HCT116 (cell line): Measurements from ENCODE around the gene TFPT. TPM values are rescaled to one million over a fixed set of nuclear protein-coding genes. Genes with fewer than 3 reads are reported as not detected.

ENCODE experiments used
- ATAC-seq: fragments of 200-7000 bp; cut with Tn5 transposase; 2 replicates; pipeline ENCODE4 v1.9.1; 2020; ENCODE audit warnings: mild to moderate bottlenecking, moderate library complexity
- BruUV-seq: library from RNA; stranded (reverse); fragments of 400-500 nt; replicated peaks from 2 replicates; lab custom pipeline; 2021; lab: Mats Ljungman, UMichigan
- CTCF ChIA-PET: fragments of 300-600 bp; sonication (Branson Sonifier 250); formaldehyde crosslinking; loops from one replicate; lab custom pipeline; 2021; ENCODE audit warnings: antibody characterized with exemption; lab: Charles Lee
- POLR2A ChIA-PET: fragments of 300-600, 350-600 bp; sonication (Branson Sonifier 250); formaldehyde crosslinking; loops from one replicate; lab custom pipeline; 2021; ENCODE audit warnings: antibody characterized with exemption; lab: Charles Lee
- RAD21 ChIA-PET, 2 experiments: fragments of 300-600 bp; sonication (Branson Sonifier 250); formaldehyde crosslinking; loops; one replicate each; lab custom pipeline; 2023; ENCODE audit warnings: low total read pairs in 2 of 2; ENCODE audit not compliant: uncharacterized antibody in 2 of 2, unreplicated experiment in 2 of 2, low non-redundant PET in 1 of 2; lab: Charles Lee
- DNase-seq: peaks from one replicate; pipeline ENCODE4 v3.0.0-alpha.2; 2010; ENCODE audit warnings: low read depth, low spot score
- H2AFZ ChIP-seq: fragments of 200-600 bp; shearing (Covaris generic), sonication (generic); 2 replicates; pipeline ENCODE4 v1.6.1; 2017; ENCODE audit warnings: low read depth, mixed run types, mixed read lengths, antibody characterized with exemption, low read length; ENCODE audit not compliant: poor library complexity, severe bottlenecking
- H3K27ac ChIP-seq: 2 replicates; pipeline ENCODE4 v1.5.1; 2012; ENCODE audit warnings: low read depth, low read length
- H3K27me3 ChIP-seq: fragments of 200-600 bp; sonication (generic); 2 replicates; pipeline ENCODE4 v1.6.1; 2016; ENCODE audit warnings: mixed run types, low read length, mixed read lengths; ENCODE audit not compliant: insufficient read depth
- H3K36me3 ChIP-seq, 2 experiments: fragments of 200-500 bp in 1 of 2; fragments of 200-600 bp in 1 of 2; sonication (Bioruptor generic) in 1 of 2; sonication (generic) in 1 of 2; 2 replicates each; pipeline versions ENCODE4 v1.5.1 to v1.6.1; 2014 to 2016; ENCODE audit warnings: low read length in 2 of 2, inconsistent platforms in 1 of 2, mixed read lengths in 1 of 2, mixed run types in 1 of 2; ENCODE audit not compliant: insufficient read depth in 2 of 2, control insufficient read depth in 1 of 2
- H3K4me1 ChIP-seq, 2 experiments: fragments of 200-600 bp in 1 of 2; sonication (generic) in 1 of 2; 2 replicates each; pipeline versions ENCODE4 v1.5.1 to v1.6.1; 2012 to 2017; ENCODE audit warnings: low read length in 2 of 2, inconsistent platforms in 1 of 2, mild to moderate bottlenecking in 1 of 2, mixed read lengths in 1 of 2, mixed run types in 1 of 2, moderate library complexity in 1 of 2; ENCODE audit not compliant: insufficient read depth in 2 of 2, control insufficient read depth in 1 of 2
- H3K4me2 ChIP-seq: fragments of 200-600 bp; sonication (generic); 2 replicates; pipeline ENCODE4 v1.6.1; 2017; ENCODE audit warnings: mixed run types, low read length, mixed read lengths
- H3K4me3 ChIP-seq, 2 experiments: fragments of 200-600 bp in 1 of 2; sonication (generic) in 1 of 2; replicated peaks in 1 of 2; 2 replicates each; pipeline ENCODE4 v1.5.1; 2011 to 2016; ENCODE audit warnings: low read length in 2 of 2, control low read depth in 1 of 2, low read depth in 1 of 2, mild to moderate bottlenecking in 1 of 2, mixed read lengths in 1 of 2, mixed run types in 1 of 2
- H3K79me2 ChIP-seq: fragments of 200-600 bp; sonication (generic); 2 replicates; pipeline ENCODE4 v1.6.1; 2017; ENCODE audit warnings: mild to moderate bottlenecking, mixed run types, low read length, moderate library complexity, mixed read lengths; ENCODE audit not compliant: insufficient read depth
- H3K9ac ChIP-seq: fragments of 200-600 bp; sonication (generic); 2 replicates; pipeline ENCODE4 v1.6.1; 2016; ENCODE audit warnings: low read length, mixed read lengths
- H3K9me2 ChIP-seq: fragments of 200-600 bp; sonication (generic), shearing (Covaris generic); 2 replicates; pipeline ENCODE4 v1.6.1; 2017; ENCODE audit warnings: mixed run types, mild to moderate bottlenecking, moderate library complexity; ENCODE audit not compliant: insufficient read depth
- H3K9me3 ChIP-seq, 2 experiments: fragments of 200-500 bp in 1 of 2; fragments of 200-600 bp in 1 of 2; sonication (Bioruptor generic) in 1 of 2; sonication (generic) in 1 of 2; 2 replicates each; pipeline ENCODE4 v1.6.1; 2014 to 2017; ENCODE audit warnings: low read length in 2 of 2, mixed read lengths in 2 of 2, inconsistent platforms in 1 of 2, low read depth in 1 of 2, mild to moderate bottlenecking in 1 of 2, mixed run types in 1 of 2, moderate library complexity in 1 of 2; ENCODE audit not compliant: control insufficient read depth in 1 of 2, insufficient read depth in 1 of 2
- H4K20me1 ChIP-seq: fragments of 200-600 bp; sonication (generic), shearing (Covaris generic); 2 replicates; pipeline ENCODE4 v1.6.1; 2017; ENCODE audit warnings: mixed run types, mild to moderate bottlenecking, moderate library complexity; ENCODE audit not compliant: insufficient read depth
- CEBPB ChIP-seq: IDR thresholded peaks from 2 replicates; pipeline ENCODE4 v1.6.1; 2012; ENCODE audit warnings: low read depth
- EGR1 ChIP-seq: IDR thresholded peaks from 2 replicates; pipeline ENCODE4 v1.6.1; 2012; ENCODE audit warnings: low read depth
- ELF1 ChIP-seq: IDR thresholded peaks from 2 replicates; pipeline ENCODE4 v1.6.1; 2012; ENCODE audit warnings: low read depth, borderline replicate concordance
- EZH2 ChIP-seq: fragments of 200-600 bp; sonication (generic); IDR thresholded peaks from 2 replicates; pipeline ENCODE4 v1.6.1; 2017; ENCODE audit warnings: antibody characterized with exemption, mixed run types
- EZH2phosphoT487 ChIP-seq: fragments of 200-600 bp; IDR thresholded peaks from 2 replicates; pipeline ENCODE4 v1.6.1; 2018; ENCODE audit warnings: antibody characterized with exemption, borderline replicate concordance
- FOSL1 ChIP-seq: IDR thresholded peaks from 2 replicates; pipeline ENCODE4 v1.6.1; 2012; ENCODE audit warnings: low read depth
- MAX ChIP-seq: IDR thresholded peaks from 2 replicates; pipeline ENCODE4 v1.6.1; 2012
- POLR2AphosphoS5 ChIP-seq: IDR thresholded peaks from 2 replicates; pipeline ENCODE4 v1.6.1; 2011; ENCODE audit warnings: mild to moderate bottlenecking, low read depth, low read length, moderate library complexity
- REST ChIP-seq: IDR thresholded peaks from 2 replicates; pipeline ENCODE4 v1.6.1; 2012; ENCODE audit warnings: low read depth
- SRF ChIP-seq: IDR thresholded peaks from 2 replicates; pipeline ENCODE4 v1.6.1; 2012; ENCODE audit warnings: low read depth
- ZNF274 ChIP-seq: fragments of 200-500 bp; sonication (Bioruptor generic); IDR thresholded peaks from 2 replicates; pipeline ENCODE4 v1.6.1; 2014; ENCODE audit warnings: mild to moderate bottlenecking, low read depth, low read length, inconsistent platforms
- intact Hi-C: fragments of 100-400 bp; cut with micrococcal nuclease; formaldehyde crosslinking; loops from 2 replicates; pipeline ENCODE4 v1.10.0; 2022
- total RNA-seq: library from RNA; stranded (reverse); gene quantifications from one replicate; pipeline ENCODE4 v1.2.1, GENCODE V29; 2021; ENCODE audit not compliant: unreplicated experiment

TFPT gene
- total RNA-seq, 1 experiment from 2014 or later: 7.1 TPM

- Histone ChIP-seq H3K4me3 (no peak overlapping the region), H2AFZ (no peak overlapping the region), H3K9me3 (no peaks in the 10 kb centered on the region), H3K27ac (no peak overlapping the region), H3K9ac (no peak overlapping the region), H3K4me2 (peak overlapping the region; percentile 67), H3K79me2 (peaks cover 8% of the 10 kb centered on the region), H4K20me1 (no peaks in the 10 kb centered on the region), H3K36me3 (no peaks in the 10 kb centered on the region), H3K4me1 (peaks cover 26 to 50% of the 10 kb centered on the region in 2 experiments), H3K27me3 (no peaks in the 10 kb centered on the region), H3K9me2 (no peaks in the 10 kb centered on the region)
- BruUV-seq: no TSS peak
- DNase-seq (no peak), ATAC-seq (no peak)
- intact Hi-C loops: no loop called here
- no peak for TF ChIP-seq ELF1
- TF ChIP-seq ZNF274: no peak
- no peak for TF ChIP-seq EGR1
- TF ChIP-seq SRF: no peak
- no peak for TF ChIP-seq MAX
- no peak for TF ChIP-seq EZH2phosphoT487
- no peak for TF ChIP-seq FOSL1
- no peak for TF ChIP-seq POLR2AphosphoS5
- ChIA-PET CTCF (interaction anchor here (1.1 kb wide), 1 partner anchor 10 kb away, joined by 3 read pairs; the partner anchor contains the start of gene TMC4), RAD21 (no interaction called here), POLR2A (interaction anchor here (1.0 kb wide), 1 partner anchor 27 kb away, joined by 3 read pairs; the partner anchor contains the start of gene MBOAT7)
Measured at GRCh38 chr19:54162884-54163283, 47.4 kb upstream of the TFPT start.

GRCh38 chr19:54162241-54162805 lies 46.9 kb upstream of the TFPT start:
- H3K9me3 ChIP-seq: no peaks in the 10 kb centered on the region
- DNase-seq: peak; percentile 65
- no peaks in the 10 kb centered on the region for H3K9me2 ChIP-seq
- ATAC-seq: peak; percentile 39
- peaks cover 26 to 50% of the 10 kb centered on the region in 2 experiments for H3K4me1 ChIP-seq
- POLR2A ChIA-PET: no interaction called here
- no peak overlapping the region; the same call in 1 of the 2 replicates for H3K9ac ChIP-seq
- CTCF ChIA-PET: interaction anchor here (1.1 kb wide), 1 partner anchor 11 kb away, joined by 3 read pairs; the partner anchor contains the start of gene TMC4
- intact Hi-C loops: no loop called here
- H3K36me3 ChIP-seq: no peaks in the 10 kb centered on the region; a peak in 1 of 4 replicates
- peak overlapping the region; percentile 22; the same call in 1 of the 2 replicates for H3K27ac ChIP-seq
- H3K4me3 ChIP-seq: peak overlapping the region in 1 of 2 experiments; percentile 20; a peak in 1 of 4 replicates
- RAD21 ChIA-PET: no interaction called here
- H3K27me3 ChIP-seq: no peaks in the 10 kb centered on the region
- peak overlapping the region; percentile 67 for H3K4me2 ChIP-seq
- H3K79me2 ChIP-seq: peaks cover 8% of the 10 kb centered on the region
- no peaks in the 10 kb centered on the region for H4K20me1 ChIP-seq
- BruUV-seq: no TSS peak
- no peak overlapping the region for H2AFZ ChIP-seq
- TF ChIP-seq POLR2AphosphoS5: 0 out of 2 replicates have a peak, but pooled peaks have one; percentile 39
- TF ChIP-seq ELF1: no peak
- TF ChIP-seq CEBPB: no peak
- TF ChIP-seq REST: no peak
- TF ChIP-seq EZH2: no peak
- TF ChIP-seq, all 23 proteins: peak for 1
